Mesenchymal stem cell (in vitro differentiated cells and primary cell): ENCODE measurements around the gene CDH3.

Experiments used
- DNase-seq: peaks from one replicate; pipeline ENCODE4 v3.0.0-alpha.2; 2013
- H2AFZ ChIP-seq: one replicate; pipeline ENCODE4 v1.6.1; 2013; ENCODE audit warnings: low read depth, mild to moderate bottlenecking, control low read depth, inconsistent platforms, low read length, moderate library complexity
- H2AK5ac ChIP-seq: 2 replicates; pipeline ENCODE4 v1.6.1; 2013; ENCODE audit warnings: low read length, moderate library complexity, mild to moderate bottlenecking, inconsistent platforms; ENCODE audit not compliant: severe bottlenecking
- H2BK120ac ChIP-seq: one replicate; pipeline ENCODE4 v1.6.1; 2013; ENCODE audit warnings: low read depth, mild to moderate bottlenecking, inconsistent platforms, low read length, moderate library complexity
- H2BK12ac ChIP-seq, 2 experiments: one replicate each; pipeline ENCODE4 v1.6.1; 2013; ENCODE audit warnings: inconsistent platforms in 2 of 2, low read length in 2 of 2, mild to moderate bottlenecking in 2 of 2, moderate library complexity in 2 of 2, control low read depth in 1 of 2
- H2BK15ac ChIP-seq: one replicate; pipeline ENCODE4 v1.6.1; 2013; ENCODE audit warnings: mild to moderate bottlenecking, low read depth, inconsistent platforms; ENCODE audit not compliant: poor library complexity, severe bottlenecking
- H2BK5ac ChIP-seq: 2 replicates; pipeline ENCODE4 v1.6.1; 2013; ENCODE audit warnings: low read depth, mild to moderate bottlenecking, low read length, control low read depth, inconsistent platforms; ENCODE audit not compliant: poor library complexity, severe bottlenecking
- H3K14ac ChIP-seq, 2 experiments: one replicate each; pipeline ENCODE4 v1.6.1; 2013; ENCODE audit warnings: inconsistent platforms in 2 of 2, low read length in 2 of 2, control low read depth in 1 of 2, mild to moderate bottlenecking in 1 of 2, moderate library complexity in 1 of 2
- H3K18ac ChIP-seq, 2 experiments: one replicate each; pipeline ENCODE4 v1.6.1; 2013; ENCODE audit warnings: inconsistent platforms in 2 of 2, low read length in 2 of 2, control low read depth in 1 of 2, low read depth in 1 of 2, mild to moderate bottlenecking in 1 of 2
- H3K23ac ChIP-seq, 2 experiments: one replicate each; pipeline ENCODE4 v1.6.1; 2013; ENCODE audit warnings: inconsistent platforms in 2 of 2, low read length in 2 of 2, mild to moderate bottlenecking in 2 of 2, moderate library complexity in 2 of 2, control low read depth in 1 of 2
- H3K27ac ChIP-seq: 2 replicates; pipeline ENCODE4 v1.5.1; 2013; ENCODE audit warnings: mild to moderate bottlenecking, moderate library complexity, low read length, control low read depth, inconsistent platforms; ENCODE audit not compliant: poor library complexity, severe bottlenecking
- H3K27me3 ChIP-seq, 2 experiments: 2 replicates each; pipeline versions ENCODE4 v1.6.1 to v1.7.0; 2013; ENCODE audit warnings: low read length in 2 of 2, mild to moderate bottlenecking in 2 of 2, moderate library complexity in 2 of 2, control low read depth in 1 of 2, inconsistent platforms in 1 of 2; ENCODE audit not compliant: control insufficient read depth in 1 of 2, insufficient read depth in 1 of 2
- H3K36me3 ChIP-seq, 2 experiments: 2 replicates each; pipeline versions ENCODE4 v1.6.1 to v1.7.0; 2013; ENCODE audit warnings: low read length in 2 of 2, control low read depth in 1 of 2, inconsistent platforms in 1 of 2, low read depth in 1 of 2, mild to moderate bottlenecking in 1 of 2; ENCODE audit not compliant: insufficient read depth in 2 of 2, control insufficient read depth in 1 of 2
- H3K4ac ChIP-seq, 2 experiments: one replicate each; pipeline ENCODE4 v1.6.1; 2013; ENCODE audit warnings: inconsistent platforms in 2 of 2, low read length in 2 of 2, mild to moderate bottlenecking in 2 of 2, moderate library complexity in 2 of 2, control low read depth in 1 of 2, low read depth in 1 of 2
- H3K4me1 ChIP-seq: 2 replicates; pipeline ENCODE4 v1.6.1; 2013; ENCODE audit warnings: low read depth, low read length, control low read depth; ENCODE audit not compliant: control insufficient read depth, insufficient read depth
- H3K4me2 ChIP-seq: 2 replicates; pipeline ENCODE4 v1.6.1; 2013; ENCODE audit warnings: low read length, mild to moderate bottlenecking, inconsistent platforms; ENCODE audit not compliant: poor library complexity, severe bottlenecking
- H3K4me3 ChIP-seq, 2 experiments: 2 replicates each; pipeline versions ENCODE4 v1.5.1 to v1.7.0; 2013; ENCODE audit warnings: low read length in 2 of 2, mild to moderate bottlenecking in 2 of 2, control low read depth in 1 of 2, low read depth in 1 of 2; ENCODE audit not compliant: insufficient read depth in 1 of 2
- H3K79me1 ChIP-seq: replicated peaks from 2 replicates; pipeline ENCODE4 v1.6.1; 2013; ENCODE audit warnings: mild to moderate bottlenecking, control low read depth, low read length, inconsistent platforms; ENCODE audit not compliant: poor library complexity, severe bottlenecking
- H3K9ac ChIP-seq: 2 replicates; pipeline ENCODE4 v1.7.0; 2013; ENCODE audit warnings: mild to moderate bottlenecking, low read length, moderate library complexity
- H3K9me3 ChIP-seq: 2 replicates; pipeline ENCODE4 v1.7.0; 2013; ENCODE audit warnings: mild to moderate bottlenecking, low read length; ENCODE audit not compliant: control insufficient read depth
- H4K8ac ChIP-seq: one replicate; pipeline ENCODE4 v1.6.1; 2013; ENCODE audit warnings: inconsistent platforms, mild to moderate bottlenecking, low read length, moderate library complexity
- H4K91ac ChIP-seq: one replicate; pipeline ENCODE4 v1.6.1; 2013; ENCODE audit warnings: mild to moderate bottlenecking, low read length, inconsistent platforms
- WGBS: methylation state at CpG from one replicate; pipeline ENCODE4 v1.1.7; 2013; ENCODE audit warnings: mixed read lengths; 5-methylcytosine and 5-hydroxymethylcytosine counted together

The CDH3 gene

GRCh38 chr16:68668266-68668665 is 23.2 kb downstream of the CDH3 start:
- no peaks in the 10 kb centered on the region for H3K79me1 ChIP-seq
- no peaks in the 10 kb centered on the region for H3K27me3 ChIP-seq

GRCh38 chr16:68676113-68676860 is 31.2 kb downstream of the CDH3 start:
- no peak for DNase-seq
- WGBS: 85% methylated on average over 5 of the region's 5 CpGs

More at GRCh38 chr16:68668266-68668665, 23.2 kb downstream of the CDH3 start:
- Histone ChIP-seq H3K4me2 (no peak overlapping the region), H2BK15ac (no peak overlapping the region), H3K14ac (no peak overlapping the region), H2AFZ (no peak overlapping the region), H3K23ac (no peak overlapping the region), H2BK12ac (no peak overlapping the region), H4K8ac (no peak overlapping the region), H3K36me3 (no peaks in the 10 kb centered on the region), H3K4me3 (no peak overlapping the region), H4K91ac (no peak overlapping the region), H2AK5ac (no peak overlapping the region), H3K27ac (no peak overlapping the region), H2BK5ac (no peak overlapping the region), H3K9ac (no peak overlapping the region), H3K4ac (no peak overlapping the region), H3K4me1 (peaks cover 3% of the 10 kb centered on the region), H3K9me3 (no peaks in the 10 kb centered on the region), H2BK120ac (no peak overlapping the region), H3K18ac (no peak overlapping the region)
- no peak for DNase-seq
- 73% methylated on average over 4 of the region's 4 CpGs for WGBS

GRCh38 chr16:68681038-68681437 is 35.9 kb downstream of the CDH3 start:
- Histone ChIP-seq H3K4me3 (no peak overlapping the region), H3K9ac (no peak overlapping the region), H2BK12ac (no peak overlapping the region), H3K4me1 (no peaks in the 10 kb centered on the region), H4K91ac (no peak overlapping the region), H3K14ac (no peak overlapping the region), H2AK5ac (no peak overlapping the region), H2AFZ (no peak overlapping the region), H2BK5ac (no peak overlapping the region), H3K36me3 (no peaks in the 10 kb centered on the region), H3K4ac (no peak overlapping the region), H3K79me1 (no peaks in the 10 kb centered on the region), H3K27me3 (peaks cover 3 to 10% of the 10 kb centered on the region in 2 experiments), H3K18ac (no peak overlapping the region), H3K23ac (no peak overlapping the region), H3K27ac (no peak overlapping the region), H3K9me3 (no peaks in the 10 kb centered on the region), H4K8ac (no peak overlapping the region), H2BK120ac (no peak overlapping the region), H3K4me2 (no peak overlapping the region), H2BK15ac (no peak overlapping the region)
- 90% methylated on average over 2 of the region's 2 CpGs for WGBS
- no peak for DNase-seq

More at GRCh38 chr16:68676113-68676860, 31.2 kb downstream of the CDH3 start:
- no peak overlapping the region for H2AK5ac ChIP-seq
- no peak overlapping the region for H3K4me3 ChIP-seq
- H2BK5ac ChIP-seq: no peak overlapping the region
- H3K23ac ChIP-seq: no peak overlapping the region
- H3K9me3 ChIP-seq: no peaks in the 10 kb centered on the region
- H3K4ac ChIP-seq: no peak overlapping the region
- no peak overlapping the region for H2BK15ac ChIP-seq
- no peak overlapping the region for H4K8ac ChIP-seq
- H3K4me1 ChIP-seq: no peaks in the 10 kb centered on the region
- H2BK120ac ChIP-seq: no peak overlapping the region
- peaks cover 3 to 10% of the 10 kb centered on the region in 2 experiments for H3K27me3 ChIP-seq
- no peak overlapping the region for H3K27ac ChIP-seq
- no peaks in the 10 kb centered on the region for H3K79me1 ChIP-seq
- no peak overlapping the region for H2BK12ac ChIP-seq
- no peak overlapping the region for H2AFZ ChIP-seq
- no peak overlapping the region for H3K14ac ChIP-seq
- no peaks in the 10 kb centered on the region for H3K36me3 ChIP-seq
- no peak overlapping the region for H4K91ac ChIP-seq
- no peak overlapping the region for H3K4me2 ChIP-seq
- no peak overlapping the region for H3K9ac ChIP-seq
- H3K18ac ChIP-seq: no peak overlapping the region

- no peaks in the 10 kb centered on the region for H3K9me3 ChIP-seq
Measured at GRCh38 chr16:68685685-68686478, 40.8 kb downstream of the CDH3 start.

More at GRCh38 chr16:68685685-68686478, 40.8 kb downstream of the CDH3 start:
- Histone ChIP-seq H2BK15ac (no peak overlapping the region), H3K27me3 (no peaks in the 10 kb centered on the region), H3K4me1 (no peaks in the 10 kb centered on the region), H2BK12ac (no peak overlapping the region), H2AK5ac (no peak overlapping the region), H3K4ac (no peak overlapping the region), H2BK120ac (no peak overlapping the region), H3K18ac (no peak overlapping the region), H4K8ac (no peak overlapping the region), H4K91ac (no peak overlapping the region), H3K4me3 (no peak overlapping the region), H2AFZ (no peak overlapping the region), H3K14ac (no peak overlapping the region), H3K36me3 (no peaks in the 10 kb centered on the region), H3K27ac (no peak overlapping the region), H3K4me2 (no peak overlapping the region), H3K23ac (no peak overlapping the region), H3K9ac (no peak overlapping the region), H3K79me1 (no peaks in the 10 kb centered on the region), H2BK5ac (no peak overlapping the region)
- whole genome bisulfite sequencing: 91% methylated on average over 20 of the region's 22 CpGs
- no peak for DNase-seq
